PC-9 (cell line): Measurements from ENCODE around the gene ZNF765.
"Not testable (repeated sequence)": the region's sequence is repeated elsewhere in the genome, so short reads cannot be mapped to it uniquely, and the experiment has no call there.

Experiments used
- CTCF ChIP-seq: fragments of 200-600 bp; sonication (generic); conservative IDR thresholded peaks from 2 replicates; pipeline ENCODE4 v1.6.1; 2017; ENCODE audit warnings: mixed run types, antibody characterized with exemption, mild to moderate bottlenecking, moderate library complexity
- EZH2 ChIP-seq: fragments of 200-600 bp; sonication (generic); IDR thresholded peaks from 2 replicates; pipeline ENCODE4 v1.8.0; 2017; ENCODE audit warnings: antibody characterized with exemption, low read depth

DNA sequence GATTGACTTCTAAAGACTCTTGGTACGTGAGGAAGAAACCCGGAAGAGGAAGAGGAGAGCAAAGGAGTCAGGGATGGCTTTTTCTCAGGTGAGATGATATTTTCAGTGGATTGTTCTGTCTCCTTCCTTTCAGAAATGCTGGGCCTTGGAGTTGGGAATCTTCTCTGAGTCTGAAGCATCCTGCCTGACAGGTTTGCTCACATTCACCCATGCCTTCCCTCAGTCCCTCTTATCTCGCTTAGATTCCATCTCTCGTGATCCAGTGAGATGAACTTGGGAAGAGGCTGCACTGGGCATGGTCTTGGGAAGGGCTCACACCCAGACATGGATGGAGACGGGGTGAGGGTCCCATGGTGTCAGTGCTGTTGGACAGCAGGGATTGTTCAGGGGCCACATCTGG is 52.2 kb downstream of the ZNF765 start:
- not testable (repeated sequence) for TF ChIP-seq CTCF, EZH2
